Natural killer cell (primary cell): ENCODE measurements around the gene PRR5. TPM values are rescaled to one million over a fixed set of nuclear protein-coding genes. Genes with fewer than 3 reads are reported as not detected.

ENCODE experiments used
- ATAC-seq, 3 donors: fragments of 150-1000 bp in 2 of 3; fragments of 200-7000 bp in 1 of 3; cut with Tn5 transposase; 1 replicate in 1 of 3; 2 replicates in 2 of 3; pipeline ENCODE4 v1.10.0; 2021; ENCODE audit warnings: mild to moderate bottlenecking in 2 of 3, moderate library complexity in 2 of 3
- DNase-seq, 2 donors: peaks; one replicate each; pipeline versions ENCODE4 v3.0.0 to v3.0.0-alpha.2; 2013 to 2021; ENCODE audit warnings: mixed read lengths in 1 of 2
- H3K27ac ChIP-seq: one replicate; pipeline ENCODE4 v1.5.1; 2013; ENCODE audit warnings: mild to moderate bottlenecking, low read length
- H3K27me3 ChIP-seq: one replicate; pipeline ENCODE4 v1.6.1; 2013; ENCODE audit warnings: low read length; ENCODE audit not compliant: control insufficient read depth, insufficient read depth
- H3K36me3 ChIP-seq: one replicate; pipeline ENCODE4 v1.6.1; 2013; ENCODE audit warnings: low read length; ENCODE audit not compliant: control insufficient read depth, insufficient read depth
- H3K4me1 ChIP-seq: one replicate; pipeline ENCODE4 v1.6.1; 2013; ENCODE audit warnings: low read length; ENCODE audit not compliant: control insufficient read depth, insufficient read depth
- H3K4me3 ChIP-seq: one replicate; pipeline ENCODE4 v1.5.1; 2013; ENCODE audit warnings: low read length
- H3K9me3 ChIP-seq: one replicate; pipeline ENCODE4 v1.6.1; 2013; ENCODE audit warnings: low read length; ENCODE audit not compliant: control insufficient read depth, insufficient read depth
- H3K27ac Mint-ChIP-seq, 2 donors: one replicate each; pipeline ENCODE4 v1.8.0; 2022; ENCODE audit warnings: mild to moderate bottlenecking in 2 of 2, mixed read lengths in 2 of 2, moderate library complexity in 1 of 2
- H3K27me3 Mint-ChIP-seq, 2 donors: one replicate each; pipeline ENCODE4 v1.8.0; 2022; ENCODE audit warnings: low read depth in 2 of 2, mixed read lengths in 2 of 2
- H3K36me3 Mint-ChIP-seq: one replicate; pipeline ENCODE4 v1.8.0; 2022; ENCODE audit warnings: mixed read lengths
- H3K4me1 Mint-ChIP-seq, 2 donors: one replicate each; pipeline ENCODE4 v1.8.0; 2022; ENCODE audit warnings: mixed read lengths in 2 of 2
- H3K4me3 Mint-ChIP-seq: one replicate; pipeline ENCODE4 v1.8.0; 2022; ENCODE audit warnings: mild to moderate bottlenecking, moderate library complexity, mixed read lengths
- H3K9me3 Mint-ChIP-seq, 2 donors: one replicate each; pipeline ENCODE4 v1.8.0; 2022; ENCODE audit warnings: mixed read lengths in 2 of 2
- WGBS: methylation state at CpG from one replicate; pipeline ENCODE4 v1.1.7; 2013; ENCODE audit warnings: missing lambda C conversion rate; ENCODE audit not compliant: insufficient coverage; 5-methylcytosine and 5-hydroxymethylcytosine counted together
- intact Hi-C: fragments of 100-400 bp; cut with micrococcal nuclease; formaldehyde crosslinking; loops from one replicate; pipeline ENCODE4 v1.14.2; 2022
- total RNA-seq, 4 donors: library from RNA; stranded (reverse); fragments of 120-200 nt in 1 of 4; gene quantifications; one replicate each; pipeline versions ENCODE4 v1.2.3 to v1.2.4, GENCODE V29; 2013 to 2022
- TF ChIP-seq, protein P1 (sequence below): fragments of 200-600 bp; IDR thresholded peaks from one replicate; pipeline ENCODE4 v1.8.0; 2022; ENCODE audit warnings: antibody characterized with exemption

Gene PRR5
- total RNA-seq, 3 donors from 2014 or later (not counting 1 experiment from before 2014, with no cell fraction given): 92.6 to 133 (median 93.4) TPM

DNA sequence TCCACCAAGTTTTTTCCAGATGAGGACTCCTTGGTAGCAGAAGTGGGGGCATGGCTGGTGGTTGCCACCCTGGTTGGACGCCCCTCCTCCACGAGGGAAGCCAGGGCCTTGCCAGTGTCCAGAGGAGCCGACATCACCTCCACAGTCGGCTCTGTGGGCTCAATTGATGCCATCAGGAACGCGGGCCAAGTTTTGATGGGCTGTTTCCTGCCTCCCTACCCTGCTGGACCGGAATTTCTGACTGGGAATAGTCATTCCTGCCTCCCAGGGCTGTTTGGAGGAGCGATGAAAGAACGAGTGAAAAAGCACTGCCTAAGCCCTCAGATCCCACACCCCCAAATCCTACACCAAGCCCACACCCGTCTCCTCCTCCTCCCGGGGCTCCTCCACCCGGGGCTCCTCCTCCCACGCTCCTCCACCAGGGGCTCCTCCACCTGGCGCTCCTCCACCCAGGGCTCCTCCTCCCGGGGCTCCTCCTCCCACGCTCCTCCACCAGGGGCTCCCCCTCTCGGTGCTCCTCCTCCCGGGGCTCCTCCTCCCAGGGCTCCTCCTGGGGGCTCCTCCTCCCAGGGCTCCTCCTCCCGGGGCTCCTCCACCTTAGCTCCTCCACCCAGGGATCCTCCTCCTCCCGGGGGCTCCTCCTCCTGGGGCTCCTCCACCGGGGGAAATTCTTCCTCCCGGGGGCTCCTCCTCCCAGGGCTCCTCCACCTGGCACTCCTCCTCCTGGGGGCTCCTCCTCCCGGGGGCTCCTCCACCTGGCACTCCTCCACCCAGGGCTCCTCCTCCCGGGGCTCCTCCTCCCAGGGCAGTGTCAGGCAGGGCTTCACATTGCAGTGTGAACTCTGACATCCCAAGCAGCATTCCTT, 10.0 kb upstream of the PRR5 start:
- no peaks in the 10 kb centered on the region for H3K27me3 Mint-ChIP-seq
- H3K9me3 Mint-ChIP-seq: no peaks in the 10 kb centered on the region
- no peak overlapping the region for H3K4me3 ChIP-seq
- ATAC-seq (no peak), DNase-seq (no peak)
- H3K9me3 ChIP-seq: no peaks in the 10 kb centered on the region
- no peak overlapping the region for H3K27ac ChIP-seq
- H3K4me1 Mint-ChIP-seq: peaks cover 6 to 46% of the 10 kb centered on the region in 2 donors
- 89% methylated on average over 24 of the region's 24 CpGs for WGBS
- no peak overlapping the region for H3K4me3 Mint-ChIP-seq
- no peaks in the 10 kb centered on the region for H3K27me3 ChIP-seq
- H3K36me3 ChIP-seq: no peaks in the 10 kb centered on the region
- H3K4me1 ChIP-seq: peaks cover 3% of the 10 kb centered on the region
- TF ChIP-seq, protein P1, sequence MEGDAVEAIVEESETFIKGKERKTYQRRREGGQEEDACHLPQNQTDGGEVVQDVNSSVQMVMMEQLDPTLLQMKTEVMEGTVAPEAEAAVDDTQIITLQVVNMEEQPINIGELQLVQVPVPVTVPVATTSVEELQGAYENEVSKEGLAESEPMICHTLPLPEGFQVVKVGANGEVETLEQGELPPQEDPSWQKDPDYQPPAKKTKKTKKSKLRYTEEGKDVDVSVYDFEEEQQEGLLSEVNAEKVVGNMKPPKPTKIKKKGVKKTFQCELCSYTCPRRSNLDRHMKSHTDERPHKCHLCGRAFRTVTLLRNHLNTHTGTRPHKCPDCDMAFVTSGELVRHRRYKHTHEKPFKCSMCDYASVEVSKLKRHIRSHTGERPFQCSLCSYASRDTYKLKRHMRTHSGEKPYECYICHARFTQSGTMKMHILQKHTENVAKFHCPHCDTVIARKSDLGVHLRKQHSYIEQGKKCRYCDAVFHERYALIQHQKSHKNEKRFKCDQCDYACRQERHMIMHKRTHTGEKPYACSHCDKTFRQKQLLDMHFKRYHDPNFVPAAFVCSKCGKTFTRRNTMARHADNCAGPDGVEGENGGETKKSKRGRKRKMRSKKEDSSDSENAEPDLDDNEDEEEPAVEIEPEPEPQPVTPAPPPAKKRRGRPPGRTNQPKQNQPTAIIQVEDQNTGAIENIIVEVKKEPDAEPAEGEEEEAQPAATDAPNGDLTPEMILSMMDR: no peak
- H3K36me3 Mint-ChIP-seq: no peaks in the 10 kb centered on the region
- peak overlapping the region in 1 of 2 donors; percentile 73 for H3K27ac Mint-ChIP-seq
- intact Hi-C loops: no loop called here

DNA sequence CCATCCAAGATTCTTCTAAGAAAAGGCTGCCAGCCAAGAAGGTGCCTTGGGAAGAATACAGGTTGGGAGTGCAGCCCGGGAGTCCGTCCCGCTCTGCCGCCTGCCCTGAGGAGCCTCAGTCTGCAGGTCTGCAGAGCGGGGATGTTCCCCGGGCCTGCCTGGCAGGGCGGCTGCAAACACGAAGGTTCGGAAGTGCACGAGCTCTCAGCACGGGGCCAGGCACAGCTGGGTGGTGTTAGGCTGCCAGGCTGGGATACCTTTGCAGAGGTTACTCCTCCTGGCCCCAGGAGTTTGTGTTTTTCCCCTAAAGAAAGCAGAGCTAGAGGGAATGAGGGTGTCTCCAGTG, 9.4 kb upstream of the PRR5 start:
- Mint-ChIP-seq H3K9me3 (no peaks in the 10 kb centered on the region), H3K4me3 (no peak overlapping the region), H3K27me3 (no peaks in the 10 kb centered on the region), H3K27ac (peak overlapping the region; percentile 67 to 73), H3K36me3 (no peaks in the 10 kb centered on the region), H3K4me1 (peaks cover 7 to 43% of the 10 kb centered on the region in 2 donors)
- Histone ChIP-seq H3K27ac (no peak overlapping the region), H3K36me3 (no peaks in the 10 kb centered on the region), H3K4me3 (no peak overlapping the region), H3K27me3 (no peaks in the 10 kb centered on the region), H3K9me3 (no peaks in the 10 kb centered on the region), H3K4me1 (peaks cover 9% of the 10 kb centered on the region)
- TF ChIP-seq, protein P1: no peak
- intact Hi-C loops: no loop called here
- DNase-seq (no peak), ATAC-seq (no peak)
- 97% methylated on average over 11 of the region's 11 CpGs for whole genome bisulfite sequencing

DNA sequence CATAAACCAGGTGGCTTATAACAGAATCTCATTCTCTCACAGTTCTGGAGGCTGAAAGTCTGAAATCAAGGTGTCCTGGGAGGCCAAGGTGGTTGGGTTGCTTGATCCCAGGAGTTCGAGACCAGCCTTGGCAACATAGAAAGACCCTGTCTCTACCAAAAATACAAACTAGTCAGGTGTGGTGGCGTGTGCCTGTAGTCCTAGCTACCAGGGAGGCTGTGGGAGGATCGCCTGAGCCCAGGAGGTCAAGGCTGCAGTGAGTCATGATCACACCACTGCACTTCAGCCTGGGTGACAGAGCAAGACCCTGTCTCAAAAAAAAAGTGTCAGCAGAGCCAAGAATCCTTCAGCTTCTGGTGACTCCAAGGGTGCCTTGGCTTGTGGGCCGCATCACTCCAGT, 8.9 kb upstream of the PRR5 start:
- no peaks in the 10 kb centered on the region for H3K36me3 Mint-ChIP-seq
- H3K27me3 ChIP-seq: no peaks in the 10 kb centered on the region
- H3K4me1 Mint-ChIP-seq: peaks cover 12 to 47% of the 10 kb centered on the region in 2 donors
- H3K4me3 ChIP-seq: no peak overlapping the region
- 81% methylated on average over 4 of the region's 4 CpGs for WGBS
- no peak overlapping the region for H3K27ac ChIP-seq
- peaks cover 14% of the 10 kb centered on the region for H3K4me1 ChIP-seq
- DNase-seq (no peak), ATAC-seq (peak in 1 of 3 donors; percentile 16)
- TF ChIP-seq, protein P1: no peak
- no peaks in the 10 kb centered on the region for H3K9me3 ChIP-seq
- no peak overlapping the region for H3K4me3 Mint-ChIP-seq
- intact Hi-C loops: no loop called here
- no peaks in the 10 kb centered on the region for H3K36me3 ChIP-seq
- H3K9me3 Mint-ChIP-seq: no peaks in the 10 kb centered on the region
- H3K27ac Mint-ChIP-seq: peak overlapping the region; percentile 67 to 73
- no peaks in the 10 kb centered on the region for H3K27me3 Mint-ChIP-seq
